Measurements from ENCODE around the gene HSFX2.
"Not testable (repeated sequence)": the region's sequence is repeated elsewhere in the genome, so short reads cannot be mapped to it uniquely, and the experiment has no call there.

Gene HSFX2

DNA sequence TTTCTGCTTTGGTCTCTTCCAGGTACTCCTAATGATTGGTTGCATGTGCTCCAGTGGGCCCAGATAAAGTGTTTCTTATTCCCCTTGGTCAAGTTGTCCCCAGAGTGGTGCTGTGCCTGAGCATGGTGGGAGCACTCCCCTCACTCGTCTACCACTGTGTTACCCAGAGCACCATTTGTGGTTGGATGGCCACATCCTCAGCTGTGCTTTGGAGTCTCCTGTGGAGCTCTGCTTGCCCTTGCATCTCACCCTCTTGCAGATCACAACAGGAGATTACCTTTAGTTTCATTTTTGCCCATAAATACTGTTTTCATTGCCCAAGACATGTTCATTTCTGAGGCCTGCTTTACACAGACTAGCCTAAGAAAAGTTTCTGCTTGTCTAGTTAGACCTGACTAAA lies 44.7 kb downstream of the HSFX2 start:
- not testable (repeated sequence) for H3K36me3 ChIP-seq (ENCODE audit: insufficient read depth, low read depth, low read length); H3K9ac ChIP-seq (ENCODE audit: low read depth, low read length); H3K27me3 ChIP-seq (ENCODE audit: insufficient read depth, low read length); H3K27ac ChIP-seq (ENCODE audit: low read length); H3K4me3 ChIP-seq (ENCODE audit: low read length); H3K9me3 ChIP-seq (ENCODE audit: insufficient read depth, low read depth, low read length); H3K4me1 ChIP-seq (ENCODE audit: insufficient read depth, low read length)

DNA sequence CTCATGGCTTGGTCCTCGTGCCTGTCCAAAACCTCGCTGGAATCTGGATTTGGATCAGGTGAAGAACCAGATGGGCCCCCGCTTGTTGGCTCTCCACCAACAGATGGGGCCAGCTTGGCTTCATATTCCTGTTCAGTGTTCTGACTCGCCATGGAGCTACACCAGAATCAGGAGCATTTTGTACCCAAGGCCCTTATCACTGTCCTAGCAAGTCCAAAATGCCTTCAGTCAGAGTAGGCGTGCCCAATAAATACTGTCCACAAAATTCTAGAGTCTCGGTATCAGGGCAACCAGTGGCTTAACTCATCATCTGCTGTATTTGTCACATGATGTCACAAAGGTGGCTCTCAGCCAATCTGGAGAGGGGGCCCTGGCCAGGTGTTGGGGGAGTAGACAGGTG lies 45.4 kb downstream of the HSFX2 start, which contains the start of gene HSFX3:
TSS of gene HSFX3 (minus strand) at position 224 of the 400 bp plus-strand sequence. CDS start at position 152, 72 bp downstream.
- H3K27me3 ChIP-seq (ENCODE audit: insufficient read depth, low read length); H3K4me3 ChIP-seq (ENCODE audit: low read length); H3K27ac ChIP-seq (ENCODE audit: low read length); H3K4me1 ChIP-seq (ENCODE audit: insufficient read depth, low read length); H3K9me3 ChIP-seq (ENCODE audit: insufficient read depth, low read depth, low read length); H3K9ac ChIP-seq (ENCODE audit: low read depth, low read length); H3K36me3 ChIP-seq (ENCODE audit: insufficient read depth, low read depth, low read length): not testable (repeated sequence)

DNA sequence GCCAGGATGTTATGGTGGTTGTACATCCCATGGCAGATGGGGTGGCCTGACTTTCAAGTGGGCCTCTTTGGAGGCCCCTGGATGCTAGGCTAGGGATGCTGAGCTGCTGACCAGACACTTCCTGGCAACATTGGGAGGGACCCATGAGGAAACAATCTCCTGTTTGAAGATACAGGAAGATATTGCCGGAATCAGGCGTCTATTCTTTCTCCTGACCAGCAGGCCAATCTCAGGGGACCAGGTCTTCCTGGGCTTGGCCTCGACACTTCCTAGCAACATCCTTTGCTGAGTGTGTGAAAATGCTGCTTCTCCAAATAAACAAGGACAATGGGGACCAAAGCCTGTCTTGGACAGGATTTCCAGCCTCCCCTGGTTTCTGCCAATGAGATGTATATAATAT lies 47.3 kb downstream of the HSFX2 start:
- not testable (repeated sequence) for H3K9me3 ChIP-seq (ENCODE audit: insufficient read depth, low read depth, low read length); H3K9ac ChIP-seq (ENCODE audit: low read depth, low read length); H3K4me1 ChIP-seq (ENCODE audit: insufficient read depth, low read length); H3K4me3 ChIP-seq (ENCODE audit: low read length); H3K27ac ChIP-seq (ENCODE audit: low read length); H3K36me3 ChIP-seq (ENCODE audit: insufficient read depth, low read depth, low read length); H3K27me3 ChIP-seq (ENCODE audit: insufficient read depth, low read length)

DNA sequence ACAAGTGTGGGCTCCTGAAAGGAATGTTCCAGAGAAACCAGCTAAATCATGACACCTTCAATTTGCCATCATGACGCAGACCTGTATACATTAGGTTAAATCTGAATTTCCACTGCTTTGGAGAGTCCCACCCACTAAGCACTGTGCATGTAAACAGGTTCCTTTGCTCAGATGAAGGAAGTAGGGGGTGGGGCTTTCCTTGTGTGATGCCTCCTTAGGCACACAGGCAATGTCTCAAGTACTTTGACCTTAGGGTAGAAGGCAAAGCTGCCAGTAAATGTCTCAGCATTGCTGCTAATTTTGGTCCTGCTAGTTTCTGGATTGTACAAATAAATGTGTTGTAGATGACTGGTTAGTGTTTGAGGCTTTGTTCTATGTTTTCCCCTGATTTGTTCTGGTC lies 48.2 kb downstream of the HSFX2 start:
- H3K9ac ChIP-seq (ENCODE audit: low read depth, low read length); H3K27me3 ChIP-seq (ENCODE audit: insufficient read depth, low read length); H3K4me1 ChIP-seq (ENCODE audit: insufficient read depth, low read length); H3K27ac ChIP-seq (ENCODE audit: low read length); H3K36me3 ChIP-seq (ENCODE audit: insufficient read depth, low read depth, low read length); H3K9me3 ChIP-seq (ENCODE audit: insufficient read depth, low read depth, low read length); H3K4me3 ChIP-seq (ENCODE audit: low read length): not testable (repeated sequence)

DNA sequence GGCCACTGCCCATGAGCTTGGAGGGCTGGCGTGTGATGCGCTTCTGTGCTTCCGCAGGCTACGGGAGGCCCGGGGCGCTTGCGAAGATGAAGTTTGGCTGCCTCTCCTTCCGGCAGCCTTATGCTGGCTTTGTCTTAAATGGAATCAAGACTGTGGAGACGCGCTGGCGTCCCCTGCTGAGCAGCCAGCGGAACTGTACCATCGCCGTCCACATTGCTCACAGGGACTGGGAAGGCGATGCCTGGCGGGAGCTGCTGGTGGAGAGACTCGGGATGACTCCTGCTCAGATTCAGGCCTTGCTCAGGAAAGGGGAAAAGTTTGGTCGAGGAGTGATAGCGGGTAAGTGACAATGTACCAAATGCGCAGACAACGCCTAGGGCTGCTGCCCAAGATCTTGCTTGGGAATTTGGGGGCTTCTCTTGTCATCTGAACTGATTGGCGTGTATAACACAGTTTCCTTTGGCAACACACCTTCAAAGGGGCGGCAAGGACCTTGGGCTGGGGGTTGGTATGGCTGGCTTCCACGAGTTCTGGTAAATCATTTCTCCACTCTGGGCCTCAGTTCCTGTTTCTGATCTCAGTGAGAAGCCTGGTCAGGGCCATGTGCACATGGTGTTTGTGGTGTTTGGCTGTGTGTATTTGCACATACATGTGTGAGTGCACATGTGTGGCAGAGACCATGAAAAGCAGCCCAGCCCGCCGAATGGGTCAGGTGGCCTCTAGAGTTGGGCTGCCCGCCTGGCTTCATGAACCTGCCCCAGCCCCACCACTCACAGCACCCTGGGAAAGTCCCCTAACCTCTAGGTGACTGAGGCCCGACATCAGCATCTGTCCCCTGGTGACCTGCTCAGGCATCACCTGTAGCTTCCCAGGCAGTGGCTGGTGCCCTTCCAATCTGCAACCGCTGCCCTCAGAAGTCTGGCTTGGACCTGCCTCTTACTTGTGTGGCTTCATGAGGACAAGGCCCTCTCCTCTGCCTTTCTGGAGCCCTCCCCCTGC lies 49.3 kb downstream of the HSFX2 start:
- not testable (repeated sequence) for H3K9ac ChIP-seq (ENCODE audit: low read depth, low read length); H3K9me3 ChIP-seq (ENCODE audit: insufficient read depth, low read depth, low read length); H3K4me1 ChIP-seq (ENCODE audit: insufficient read depth, low read length); H3K4me3 ChIP-seq (ENCODE audit: low read length); H3K27ac ChIP-seq (ENCODE audit: low read length); H3K36me3 ChIP-seq (ENCODE audit: insufficient read depth, low read depth, low read length); H3K27me3 ChIP-seq (ENCODE audit: insufficient read depth, low read length)
